OCI-LY3 (cell line): ENCODE data around the gene SPOCK1.

Experiments used
- H2AFZ ChIP-seq: fragments of 200-600, 300-600 bp; shearing (Covaris generic); 2 replicates; pipeline ENCODE4 v1.6.0; 2014; ENCODE audit warnings: antibody characterized with exemption, low read depth, low read length
- H3K27ac ChIP-seq: fragments of 200-600, 300-600 bp; sonication (generic); 2 replicates; pipeline ENCODE4 v1.5.1; 2014; ENCODE audit warnings: mild to moderate bottlenecking, low read length, moderate library complexity, mixed read lengths
- H3K27me3 ChIP-seq: fragments of 200-600, 300-600 bp; sonication (generic); 2 replicates; pipeline ENCODE4 v1.6.1; 2014; ENCODE audit warnings: low read depth, low read length, mixed read lengths
- H3K36me3 ChIP-seq: fragments of 200-600, 300-600 bp; sonication (generic); replicated peaks from 2 replicates; pipeline ENCODE3; 2014; ENCODE audit warnings: low read depth, low read length, mixed read lengths
- H3K4me1 ChIP-seq: fragments of 300-600, 200-600 bp; sonication (generic); 2 replicates; pipeline ENCODE4 v1.6.1; 2014; ENCODE audit warnings: low read length, mixed read lengths
- H3K4me2 ChIP-seq: fragments of 200-600, 300-600 bp; sonication (generic); 2 replicates; pipeline ENCODE4 v1.6.1; 2014; ENCODE audit warnings: low read length, mixed read lengths
- H3K4me3 ChIP-seq: fragments of 300-600, 200-600 bp; sonication (generic); 2 replicates; pipeline ENCODE4 v1.5.1; 2014; ENCODE audit warnings: antibody characterized with exemption, mild to moderate bottlenecking, low read length, moderate library complexity
- H3K79me2 ChIP-seq: fragments of 300-600, 200-600 bp; shearing (Covaris generic); 2 replicates; pipeline ENCODE4 v1.6.1; 2014; ENCODE audit warnings: mild to moderate bottlenecking, low read length, mixed read lengths
- H3K9ac ChIP-seq: fragments of 300-600, 200-600 bp; shearing (Covaris generic); 2 replicates; pipeline ENCODE4 v1.6.0; 2014; ENCODE audit warnings: mild to moderate bottlenecking, low read length, moderate library complexity
- H3K9me3 ChIP-seq: fragments of 200-600, 300-600 bp; shearing (Covaris generic); 2 replicates; pipeline ENCODE4 v1.6.1; 2014; ENCODE audit warnings: low read length, mixed read lengths; ENCODE audit not compliant: insufficient read depth
- H4K20me1 ChIP-seq: fragments of 200-600, 300-600 bp; sonication (generic); 2 replicates; pipeline ENCODE4 v1.6.1; 2016; ENCODE audit warnings: low read length, mixed read lengths; ENCODE audit not compliant: insufficient read depth
- EZH2phosphoT487 ChIP-seq: fragments of 200-600 bp; shearing (Covaris generic); IDR thresholded peaks from 2 replicates; pipeline ENCODE4 v1.6.1; 2018; ENCODE audit warnings: antibody characterized with exemption, mixed run types, low read depth
- TF ChIP-seq, protein P1 (sequence below): fragments of 200-600, 300-600 bp; sonication (generic); IDR thresholded peaks from 2 replicates; pipeline ENCODE4 v1.5.1; 2014; ENCODE audit warnings: antibody characterized with exemption, low read length, low read depth

The SPOCK1 gene

DNA sequence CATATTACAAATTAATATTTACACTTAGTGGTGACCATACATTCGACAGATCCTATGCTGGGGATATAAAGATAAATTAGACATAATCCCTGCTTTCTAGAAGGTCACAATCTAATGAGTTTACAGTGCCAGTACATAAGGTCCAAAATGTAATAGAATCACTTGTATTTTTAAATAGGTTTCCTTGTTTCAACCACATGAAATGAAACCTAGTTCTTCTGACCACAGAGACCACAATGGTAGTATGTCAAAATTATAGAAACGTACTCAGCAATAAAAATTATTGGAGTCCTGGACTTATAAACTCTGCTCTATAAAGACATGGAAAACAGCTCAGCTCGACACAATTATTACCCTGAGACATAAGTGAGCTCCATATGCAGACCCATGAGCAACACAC is 444.3 kb downstream of the SPOCK1 start:
- Histone ChIP-seq H3K36me3 (no peaks in the 10 kb centered on the region), H3K4me3 (no peak overlapping the region), H3K9me3 (no peaks in the 10 kb centered on the region), H3K4me2 (no peak overlapping the region), H2AFZ (no peak overlapping the region), H3K9ac (no peak overlapping the region), H4K20me1 (no peaks in the 10 kb centered on the region), H3K79me2 (no peaks in the 10 kb centered on the region), H3K27ac (no peak overlapping the region), H3K27me3 (no peaks in the 10 kb centered on the region), H3K4me1 (no peaks in the 10 kb centered on the region)
- TF ChIP-seq EZH2phosphoT487 = no peak
- TF ChIP-seq, protein P1, sequence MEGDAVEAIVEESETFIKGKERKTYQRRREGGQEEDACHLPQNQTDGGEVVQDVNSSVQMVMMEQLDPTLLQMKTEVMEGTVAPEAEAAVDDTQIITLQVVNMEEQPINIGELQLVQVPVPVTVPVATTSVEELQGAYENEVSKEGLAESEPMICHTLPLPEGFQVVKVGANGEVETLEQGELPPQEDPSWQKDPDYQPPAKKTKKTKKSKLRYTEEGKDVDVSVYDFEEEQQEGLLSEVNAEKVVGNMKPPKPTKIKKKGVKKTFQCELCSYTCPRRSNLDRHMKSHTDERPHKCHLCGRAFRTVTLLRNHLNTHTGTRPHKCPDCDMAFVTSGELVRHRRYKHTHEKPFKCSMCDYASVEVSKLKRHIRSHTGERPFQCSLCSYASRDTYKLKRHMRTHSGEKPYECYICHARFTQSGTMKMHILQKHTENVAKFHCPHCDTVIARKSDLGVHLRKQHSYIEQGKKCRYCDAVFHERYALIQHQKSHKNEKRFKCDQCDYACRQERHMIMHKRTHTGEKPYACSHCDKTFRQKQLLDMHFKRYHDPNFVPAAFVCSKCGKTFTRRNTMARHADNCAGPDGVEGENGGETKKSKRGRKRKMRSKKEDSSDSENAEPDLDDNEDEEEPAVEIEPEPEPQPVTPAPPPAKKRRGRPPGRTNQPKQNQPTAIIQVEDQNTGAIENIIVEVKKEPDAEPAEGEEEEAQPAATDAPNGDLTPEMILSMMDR = no peak

DNA sequence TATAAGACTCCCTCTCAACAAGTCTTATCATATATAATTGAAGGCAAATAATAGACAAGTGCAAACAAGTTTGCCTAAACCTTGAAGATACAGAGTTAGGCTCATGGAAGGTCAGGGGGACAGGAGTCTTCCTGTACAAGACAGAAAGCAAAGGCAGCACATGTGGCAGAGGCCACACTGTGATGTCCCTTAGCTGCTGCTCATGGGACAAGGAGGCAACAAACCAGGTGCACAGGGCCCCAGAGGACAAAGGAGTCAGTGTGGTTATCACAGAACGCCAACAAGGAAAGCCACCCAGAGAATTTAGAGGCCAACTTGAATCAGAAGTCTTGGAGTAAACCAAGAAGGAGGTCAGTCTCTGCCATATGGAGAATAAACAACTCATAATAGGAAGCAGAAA is 444.8 kb downstream of the SPOCK1 start:
- Histone ChIP-seq H3K4me3 (no peak overlapping the region), H3K4me2 (no peak overlapping the region), H2AFZ (no peak overlapping the region)

DNA sequence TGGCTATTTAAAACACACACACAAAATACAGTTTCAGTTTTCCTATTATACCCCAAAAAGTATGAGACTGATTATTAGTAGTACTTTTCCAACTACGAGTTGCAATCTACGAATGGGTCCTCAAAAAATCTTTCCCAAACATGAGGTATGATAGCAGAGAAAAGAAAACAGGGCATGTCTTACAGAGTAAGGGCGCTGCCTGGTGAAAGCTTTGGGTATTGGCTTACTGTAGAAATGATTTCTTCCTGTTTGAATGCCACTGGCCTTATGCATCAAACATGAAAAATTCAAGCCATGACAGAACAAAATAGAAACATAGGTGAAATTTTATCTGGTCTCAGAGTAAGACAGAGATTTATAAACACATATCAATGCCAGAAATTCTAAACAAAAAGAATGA is 448.0 kb downstream of the SPOCK1 start:
- Histone ChIP-seq H3K9me3 (no peaks in the 10 kb centered on the region), H4K20me1 (no peaks in the 10 kb centered on the region), H3K4me3 (no peak overlapping the region), H3K4me1 (no peaks in the 10 kb centered on the region), H2AFZ (no peak overlapping the region), H3K9ac (no peak overlapping the region), H3K4me2 (no peak overlapping the region), H3K27ac (no peak overlapping the region), H3K27me3 (no peaks in the 10 kb centered on the region), H3K36me3 (no peaks in the 10 kb centered on the region), H3K79me2 (no peaks in the 10 kb centered on the region)
- TF ChIP-seq EZH2phosphoT487 = no peak
- TF ChIP-seq, protein P1 = no peak

More for the DNA sequence above, 444.8 kb downstream of the SPOCK1 start:
- no peaks in the 10 kb centered on the region for H3K27me3 ChIP-seq
- no peaks in the 10 kb centered on the region for H3K9me3 ChIP-seq
- no peak overlapping the region for H3K9ac ChIP-seq
- no peaks in the 10 kb centered on the region for H3K36me3 ChIP-seq
- H3K79me2 ChIP-seq = no peaks in the 10 kb centered on the region
- H3K27ac ChIP-seq = no peak overlapping the region
- no peaks in the 10 kb centered on the region for H3K4me1 ChIP-seq
- no peaks in the 10 kb centered on the region for H4K20me1 ChIP-seq
- no peak for TF ChIP-seq EZH2phosphoT487
- TF ChIP-seq, protein P1 = no peak

DNA sequence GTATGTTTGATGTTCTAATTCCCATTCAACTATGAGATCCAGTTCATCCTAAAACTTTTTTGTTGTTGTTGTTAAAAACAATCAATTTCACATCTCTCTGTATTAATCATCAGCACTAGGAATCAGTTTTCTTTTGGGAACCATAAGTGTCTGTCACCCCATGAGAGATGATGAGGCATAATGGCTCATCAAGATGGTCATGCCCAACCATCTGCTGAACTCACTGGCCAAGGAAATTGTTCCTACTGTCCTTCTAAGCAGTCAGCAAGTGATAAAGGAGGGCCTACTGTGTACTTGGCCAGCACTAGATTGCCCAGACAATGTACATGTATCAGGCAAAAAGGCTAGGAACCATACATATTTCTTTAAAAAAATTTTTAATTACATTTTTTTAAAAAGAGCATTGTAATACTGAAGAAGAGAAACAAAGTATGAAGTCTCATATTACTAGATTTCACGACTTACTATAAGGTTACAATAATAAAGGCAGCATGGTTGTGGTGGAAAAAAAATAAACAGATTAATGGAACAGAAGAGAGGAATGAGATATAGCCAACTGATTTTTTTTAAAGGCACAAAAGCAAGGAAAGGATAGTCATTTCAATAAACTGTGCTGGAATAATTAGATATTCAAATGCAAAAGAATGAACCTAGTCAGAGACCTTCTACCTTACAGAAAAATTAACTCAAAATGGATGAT is 458.3 kb downstream of the SPOCK1 start:
- no peaks in the 10 kb centered on the region for H3K9me3 ChIP-seq
- no peaks in the 10 kb centered on the region for H3K79me2 ChIP-seq
- TF ChIP-seq, protein P1 = no peak
- TF ChIP-seq EZH2phosphoT487 = no peak
- no peak overlapping the region for H2AFZ ChIP-seq
- H3K4me3 ChIP-seq = no peak overlapping the region
- no peaks in the 10 kb centered on the region for H3K4me1 ChIP-seq
- H4K20me1 ChIP-seq = no peaks in the 10 kb centered on the region
- H3K4me2 ChIP-seq = no peak overlapping the region
- no peaks in the 10 kb centered on the region for H3K36me3 ChIP-seq
- no peaks in the 10 kb centered on the region for H3K27me3 ChIP-seq
- H3K27ac ChIP-seq = no peak overlapping the region
- H3K9ac ChIP-seq = no peak overlapping the region
